Spleen (tissue), 11 donors: ENCODE measurements around the gene NISCH. TPM values are rescaled to one million over a fixed set of nuclear protein-coding genes. Genes with fewer than 3 reads are reported as not detected.

ENCODE experiments used
- DNase-seq: peaks from one replicate; pipeline ENCODE4 v3.0.0-alpha.2; 2020
- H3K27ac ChIP-seq, 8 donors: fragments of 200-600 bp; sonication (generic) in 7 of 8; 1 replicate in 4 of 8; 2 replicates in 4 of 8; pipeline versions ENCODE4 v1.5.0 to v1.8.0; 2016 to 2021; ENCODE audit warnings: inconsistent platforms in 4 of 8, mild to moderate bottlenecking in 4 of 8, moderate library complexity in 1 of 8
- H3K27me3 ChIP-seq, 7 donors: fragments of 200-600 bp; sonication (generic) in 6 of 7; replicated peaks in 1 of 7; 1 replicate in 4 of 7; 2 replicates in 3 of 7; pipeline versions ENCODE4 v1.5.0 to v1.8.0; 2016 to 2021; ENCODE audit warnings: inconsistent platforms in 3 of 7, mild to moderate bottlenecking in 1 of 7
- H3K36me3 ChIP-seq, 6 donors: fragments of 200-600 bp; sonication (generic) in 5 of 6; 1 replicate in 4 of 6; 2 replicates in 2 of 6; pipeline versions ENCODE4 v1.5.0 to v1.8.0; 2016 to 2021; ENCODE audit warnings: inconsistent platforms in 2 of 6
- H3K4me1 ChIP-seq, 6 donors: fragments of 200-600 bp; sonication (generic) in 5 of 6; 1 replicate in 3 of 6; 2 replicates in 3 of 6; pipeline versions ENCODE4 v1.5.0 to v1.8.0; 2016 to 2021; ENCODE audit warnings: inconsistent platforms in 3 of 6
- H3K4me3 ChIP-seq, 8 donors: fragments of 200-600 bp; sonication (generic) in 7 of 8; 1 replicate in 4 of 8; 2 replicates in 4 of 8; pipeline versions ENCODE4 v1.5.0 to v1.8.0; 2016 to 2021; ENCODE audit warnings: inconsistent platforms in 4 of 8, mild to moderate bottlenecking in 4 of 8, moderate library complexity in 2 of 8
- H3K9me3 ChIP-seq, 8 donors: fragments of 200-600 bp; sonication (generic) in 7 of 8; 1 replicate in 4 of 8; 2 replicates in 4 of 8; pipeline versions ENCODE4 v1.5.0 to v1.8.0; 2016 to 2021; ENCODE audit warnings: inconsistent platforms in 4 of 8
- CTCF ChIP-seq, 11 experiments: fragments of 200-600 bp in 7 of 11; fragments of 450-650 bp in 4 of 11; sonication (generic) in 4 of 11; IDR thresholded peaks in 8 of 11; conservative IDR thresholded peaks in 3 of 11; 1 replicate in 7 of 11; 2 replicates in 4 of 11; pipeline versions ENCODE4 v1.4.0 to v1.8.0; 2016 to 2021; ENCODE audit warnings: antibody characterized with exemption in 11 of 11, inconsistent platforms in 4 of 11, mild to moderate bottlenecking in 1 of 11
- POLR2A ChIP-seq, 3 donors: fragments of 450-650 bp; IDR thresholded peaks; one replicate each; pipeline ENCODE4 v1.5.1; 2017; ENCODE audit warnings: antibody characterized with exemption in 3 of 3, mild to moderate bottlenecking in 1 of 3
- POLR2AphosphoS5 ChIP-seq, 3 donors: sonication (generic); formaldehyde crosslinking; IDR thresholded peaks; one replicate each; pipeline ENCODE4 v1.5.1; 2017; ENCODE audit warnings: antibody characterized with exemption in 3 of 3
- WGBS, 5 donors: extraction: QIAGEN DNeasy Blood & Tissue Kit in 3 of 5; methylation state at CpG; one replicate each; pipeline versions ENCODE4 v1.1.5 to v1.1.7; 2013 to 2018; 5-methylcytosine and 5-hydroxymethylcytosine counted together
- intact Hi-C: fragments of 100-400 bp; cut with DNase I; formaldehyde crosslinking; loops from one replicate; pipeline ENCODE4 v1.15.0; 2023; ENCODE audit warnings: low total_unique reads
- polyA plus RNA-seq, 3 donors: library from polyadenylated mRNA; stranded (reverse); fragments of 200-250 nt; gene quantifications; one replicate each; pipeline ENCODE4 v1.2.1, GENCODE V29; 2013
- total RNA-seq, 7 donors: library from RNA; depleted of rRNA in 3 of 7; stranded (reverse); fragments of >200 nt in 3 of 7; fragmentation: NEBNext Ultra II Directional in 4 of 7; extraction: Animal tissue kit (Norgen Biotek cat#: 25700) in 4 of 7; gene quantifications; one replicate each; pipeline versions ENCODE4 v1.1.0 to v1.2.1, GENCODE V29; 2016 to 2021
- donor health status: healthy with polysubstance abuse.
- donor health status: DM: no; HTN: no; CAD: no; lungs with moderate emphysema.
- donor health status: DM: no; HTN: no; CAD: no.
- donor health status: Bipolar disorder and iron deficiency.
- donor health status: healthy.
- donor health status: DM: no; HTN: no; CAD: no.
- donor health status: DM: yes; HTN: yes; CAD: no.

Gene NISCH
- total and polyA plus RNA-seq, 10 donors, result 18.9 to 92.7 (median 78.8) TPM

GRCh38 chr3:52454938-52455282, 494 bp upstream of the NISCH start:
- H3K36me3 ChIP-seq, result peaks cover 0 to 25% (median 14%) of the 10 kb centered on the region in 6 donors
- peaks cover 22 to 54% (median 38%) of the 10 kb centered on the region in 6 donors for H3K4me1 ChIP-seq
- H3K4me3 ChIP-seq, result peak overlapping the region; percentile 53 to 91 (median 73)
- intact Hi-C loops, result no loop called here
- H3K27ac ChIP-seq, result peak overlapping the region; percentile 88 to 96 (median 92)
- TF ChIP-seq CTCF (IDR thresholded peaks at IDR 0.05 in 8 of 11, conservative IDR thresholded peaks at IDR 0.05 in 3 of 11) (no peak), POLR2A (IDR thresholded peaks at IDR 0.05) (no peak), POLR2AphosphoS5 (IDR thresholded peaks at IDR 0.05) (no peak)
- no peaks in the 10 kb centered on the region for H3K27me3 ChIP-seq
- H3K9me3 ChIP-seq, result no peaks in the 10 kb centered on the region
- 49 to 55% (median 51%) methylated on average over 11 of the region's 11 CpGs for WGBS, 5 donors
- no peak for DNase-seq

DNA sequence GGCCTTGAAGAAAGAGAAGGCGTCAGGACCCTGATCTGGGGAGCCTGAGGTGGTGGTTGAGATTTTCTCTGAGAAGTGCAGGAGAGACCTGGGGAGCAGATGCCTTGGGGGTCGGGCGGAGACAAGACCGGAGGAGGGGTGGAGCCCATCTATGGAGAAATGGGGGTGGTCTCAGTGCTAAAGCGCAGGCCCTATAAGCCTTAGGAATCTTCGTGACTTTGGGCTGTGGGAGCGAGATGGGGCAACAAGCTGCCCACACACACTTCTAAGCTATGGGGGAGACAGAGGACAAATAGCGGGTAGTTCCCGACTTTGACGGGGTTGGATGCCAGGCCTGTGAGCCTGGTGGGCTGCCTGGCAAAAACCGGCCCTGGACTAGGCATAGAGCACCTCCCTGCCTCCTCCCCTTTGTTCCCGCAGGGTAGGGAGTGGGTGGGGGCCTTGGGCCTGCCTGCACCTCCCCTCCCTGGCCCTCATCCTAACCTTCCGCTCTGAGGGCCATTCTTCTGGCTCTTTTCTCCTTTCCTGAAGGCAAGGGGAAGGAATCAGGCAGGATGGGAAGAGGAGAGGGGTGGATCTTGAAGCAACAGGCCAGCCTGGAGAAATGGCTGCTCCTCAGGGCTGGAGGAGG, 880 bp downstream of the NISCH start:
- intact Hi-C loops, result no loop called here
- Histone ChIP-seq H3K27me3 (no peaks in the 10 kb centered on the region), H3K9me3 (no peaks in the 10 kb centered on the region), H3K27ac (peak overlapping the region; percentile 88 to 96 (median 92)), H3K4me1 (peaks cover 22 to 54% (median 38%) of the 10 kb centered on the region in 6 donors), H3K4me3 (peak overlapping the region; percentile 53 to 91 (median 73)), H3K36me3 (peaks cover 0 to 38% (median 27%) of the 10 kb centered on the region in 6 donors)
- 22 to 51% (median 29%) methylated on average over 13 of the region's 13 CpGs for WGBS, 5 donors
- peak; percentile 78 for DNase-seq
- peak in 1 of 3 donors; percentile 36 for TF ChIP-seq POLR2AphosphoS5 (IDR thresholded peaks at IDR 0.05)
- TF ChIP-seq POLR2A (IDR thresholded peaks at IDR 0.05), result no peak

DNA sequence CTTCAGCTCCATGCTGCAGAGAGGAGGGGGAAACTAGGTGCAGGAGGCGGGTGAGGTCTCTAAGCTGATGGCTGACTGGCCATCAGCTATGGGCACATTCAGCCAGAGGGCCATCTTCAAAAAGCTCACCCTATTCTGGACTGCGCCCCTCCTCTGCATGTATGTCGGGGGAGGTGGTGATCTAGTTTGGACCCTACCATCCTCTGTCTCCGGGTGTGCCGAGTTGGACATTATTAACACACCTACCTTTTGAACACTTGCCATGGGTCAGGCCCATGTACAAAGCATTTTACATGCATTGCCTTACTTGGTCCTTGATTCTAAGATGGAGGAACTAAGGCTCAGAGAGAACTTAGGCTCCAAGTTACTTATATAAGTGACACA, 1.4 kb downstream of the NISCH start:
- H3K9me3 ChIP-seq, result no peaks in the 10 kb centered on the region
- H3K36me3 ChIP-seq, result peaks cover 0 to 43% (median 29%) of the 10 kb centered on the region in 6 donors
- peak overlapping the region in 7 of 8 donors; percentile 88 to 96 (median 92) for H3K27ac ChIP-seq
- no peaks in the 10 kb centered on the region for H3K27me3 ChIP-seq
- intact Hi-C loops, result no loop called here
- WGBS, 5 donors, result 85 to 93% (median 88%) methylated on average over 4 to 5 of the region's 5 CpGs
- TF ChIP-seq POLR2AphosphoS5 (IDR thresholded peaks at IDR 0.05), result no peak
- TF ChIP-seq CTCF (IDR thresholded peaks at IDR 0.05 in 8 of 11, conservative IDR thresholded peaks at IDR 0.05 in 3 of 11), result no peak
- no peak for TF ChIP-seq POLR2A (IDR thresholded peaks at IDR 0.05)
- peaks cover 22 to 55% (median 38%) of the 10 kb centered on the region in 6 donors for H3K4me1 ChIP-seq
- peak overlapping the region in 6 of 8 donors; percentile 56 to 91 (median 73) for H3K4me3 ChIP-seq
- no peak for DNase-seq

- 78 to 89% (median 80%) methylated on average over 6 of the region's 6 CpGs for WGBS, 5 donors
- peaks cover 0 to 57% (median 33%) of the 10 kb centered on the region in 6 donors for H3K36me3 ChIP-seq
- no peak for DNase-seq
- H3K9me3 ChIP-seq, result no peaks in the 10 kb centered on the region
- peaks cover 22 to 68% (median 44%) of the 10 kb centered on the region in 6 donors for H3K4me1 ChIP-seq
- no peaks in the 10 kb centered on the region for H3K27me3 ChIP-seq
- intact Hi-C loops, result no loop called here
- peak overlapping the region in 1 of 8 donors; percentile 57 for H3K27ac ChIP-seq
- no peak overlapping the region for H3K4me3 ChIP-seq
- TF ChIP-seq POLR2A (IDR thresholded peaks at IDR 0.05), result no peak
- TF ChIP-seq POLR2AphosphoS5 (IDR thresholded peaks at IDR 0.05), result no peak
- TF ChIP-seq CTCF (IDR thresholded peaks at IDR 0.05 in 8 of 11, conservative IDR thresholded peaks at IDR 0.05 in 3 of 11), result no peak
Measured at GRCh38 chr3:52458031-52458760, 2.8 kb downstream of the NISCH start.
